ENCODE measurements around the gene TLL2.

TLL2 gene

DNA sequence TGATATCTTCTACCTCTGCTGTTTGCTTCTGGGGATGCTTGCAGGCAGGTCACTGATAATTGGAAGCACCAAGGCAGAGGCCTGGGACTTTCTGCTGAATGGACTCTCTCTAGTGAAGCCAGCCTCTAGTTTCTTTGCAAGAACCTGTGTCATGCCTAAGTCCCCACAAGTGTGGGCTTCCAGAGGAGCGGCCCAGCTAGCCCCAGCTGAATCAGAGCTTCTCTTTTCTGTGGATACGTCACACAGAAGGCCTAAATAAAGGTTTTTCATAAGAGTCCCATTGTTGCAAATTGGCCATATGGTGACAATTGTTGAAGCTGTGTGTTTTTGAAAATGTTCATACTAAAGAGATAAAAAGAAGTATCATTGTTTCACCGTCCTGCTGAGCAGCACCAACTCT lies 148.2 kb downstream of the TLL2 start:
- H3K27ac ChIP-seq: no peak overlapping the region
- TF ChIP-seq, protein P1, sequence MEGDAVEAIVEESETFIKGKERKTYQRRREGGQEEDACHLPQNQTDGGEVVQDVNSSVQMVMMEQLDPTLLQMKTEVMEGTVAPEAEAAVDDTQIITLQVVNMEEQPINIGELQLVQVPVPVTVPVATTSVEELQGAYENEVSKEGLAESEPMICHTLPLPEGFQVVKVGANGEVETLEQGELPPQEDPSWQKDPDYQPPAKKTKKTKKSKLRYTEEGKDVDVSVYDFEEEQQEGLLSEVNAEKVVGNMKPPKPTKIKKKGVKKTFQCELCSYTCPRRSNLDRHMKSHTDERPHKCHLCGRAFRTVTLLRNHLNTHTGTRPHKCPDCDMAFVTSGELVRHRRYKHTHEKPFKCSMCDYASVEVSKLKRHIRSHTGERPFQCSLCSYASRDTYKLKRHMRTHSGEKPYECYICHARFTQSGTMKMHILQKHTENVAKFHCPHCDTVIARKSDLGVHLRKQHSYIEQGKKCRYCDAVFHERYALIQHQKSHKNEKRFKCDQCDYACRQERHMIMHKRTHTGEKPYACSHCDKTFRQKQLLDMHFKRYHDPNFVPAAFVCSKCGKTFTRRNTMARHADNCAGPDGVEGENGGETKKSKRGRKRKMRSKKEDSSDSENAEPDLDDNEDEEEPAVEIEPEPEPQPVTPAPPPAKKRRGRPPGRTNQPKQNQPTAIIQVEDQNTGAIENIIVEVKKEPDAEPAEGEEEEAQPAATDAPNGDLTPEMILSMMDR (conservative IDR thresholded peaks at IDR 0.05): no peak

DNA sequence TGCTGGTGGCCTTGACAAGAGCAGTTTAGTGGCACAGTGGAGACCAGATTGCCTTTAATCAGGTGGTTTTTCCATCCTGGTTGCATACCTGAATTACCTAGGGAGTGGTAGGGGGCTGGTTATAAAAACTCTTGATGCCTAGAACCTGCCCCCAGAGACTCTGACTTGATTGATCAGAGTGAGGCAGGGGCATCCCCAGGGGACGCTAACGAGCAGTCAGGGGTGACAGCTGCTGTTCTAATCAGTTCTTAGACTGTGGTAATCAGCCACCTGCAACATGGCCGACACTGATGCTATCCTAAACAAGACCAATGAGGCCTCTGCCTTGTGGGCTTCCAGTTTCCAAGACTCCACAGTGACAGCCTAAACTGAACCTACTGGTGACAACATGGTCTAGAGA lies 153.0 kb downstream of the TLL2 start:
- TF ChIP-seq, protein P1 (conservative IDR thresholded peaks at IDR 0.05): no peak
- H3K27ac ChIP-seq: no peak overlapping the region

DNA sequence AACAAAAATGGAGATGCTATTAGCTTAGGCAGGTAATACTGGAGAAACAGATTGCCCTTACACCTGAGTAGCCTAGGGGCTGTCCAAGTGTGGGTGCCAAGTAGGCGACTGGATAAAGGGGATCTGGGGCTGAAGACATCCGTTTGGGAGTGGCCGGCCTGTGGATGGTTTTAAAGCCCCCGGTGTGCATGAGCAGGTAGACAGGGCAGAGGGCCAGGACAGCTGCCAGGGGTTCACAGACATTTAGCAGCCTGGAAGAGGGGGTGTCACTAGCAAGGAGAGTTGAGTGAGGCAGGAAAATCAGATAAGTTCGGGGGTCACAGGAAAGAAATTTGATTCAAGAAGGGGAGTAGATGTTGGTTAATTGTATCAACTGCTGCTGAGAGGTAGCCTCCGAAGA lies 153.4 kb downstream of the TLL2 start:
- TF ChIP-seq, protein P1 (conservative IDR thresholded peaks at IDR 0.05): no peak
- no peak overlapping the region for H3K27ac ChIP-seq

DNA sequence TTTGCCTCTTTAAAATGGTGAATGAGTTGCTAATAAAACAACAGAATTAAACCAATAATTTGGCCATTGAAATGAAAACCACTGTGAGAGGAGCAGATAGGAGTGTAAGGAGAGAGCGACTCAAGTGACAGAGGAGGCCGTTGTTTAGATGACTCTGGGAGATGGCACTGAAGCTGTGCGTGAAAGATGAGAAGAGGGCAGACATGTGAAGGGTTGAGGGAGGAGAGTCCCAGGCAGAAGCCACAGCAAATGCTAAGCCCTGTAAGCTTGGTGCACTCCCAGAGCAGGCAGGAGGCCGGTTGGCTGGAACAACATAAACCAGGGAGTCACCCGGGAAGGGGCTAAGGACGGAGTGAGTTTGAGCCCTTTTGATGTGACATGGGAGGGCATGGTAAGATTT lies 154.1 kb downstream of the TLL2 start:
- no peak overlapping the region for H3K27ac ChIP-seq
- TF ChIP-seq, protein P1 (conservative IDR thresholded peaks at IDR 0.05): no peak

DNA sequence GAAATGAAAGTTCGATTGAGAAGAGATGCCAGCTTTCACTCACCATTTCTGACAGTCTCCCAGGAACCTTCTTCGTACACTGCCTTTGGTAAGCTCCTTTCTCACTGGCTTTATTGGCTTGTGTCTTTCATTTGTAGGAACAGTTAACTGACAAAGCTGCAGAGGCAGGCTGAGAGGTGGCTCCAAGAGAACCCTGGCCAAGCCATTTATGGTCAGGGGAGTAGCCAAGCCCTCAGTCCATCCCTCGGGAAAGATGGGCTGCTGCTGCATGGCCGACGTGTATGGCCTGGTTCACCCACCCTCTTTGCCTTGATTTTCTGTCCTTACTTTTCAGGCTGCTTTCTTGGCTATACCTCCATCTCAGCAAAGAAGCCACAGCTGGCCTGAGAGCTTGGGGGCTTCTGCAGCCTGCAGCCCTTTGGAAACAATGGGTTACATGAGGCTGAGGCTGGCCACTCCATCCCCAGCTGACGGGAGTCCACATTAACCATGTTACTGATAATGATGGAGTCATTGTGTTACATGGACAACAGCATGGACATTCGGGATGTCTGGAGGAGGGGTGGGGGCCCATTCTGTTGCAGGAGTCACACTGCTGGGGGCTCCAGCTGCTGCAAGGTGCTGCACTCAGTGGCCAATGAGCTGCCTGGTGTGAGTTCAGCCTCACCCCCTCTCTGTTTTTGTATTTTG lies 154.7 kb downstream of the TLL2 start, which contains the start of gene OPALIN:
Gene OPALIN (minus strand): TSS at position 152 of the 690 bp plus-strand sequence. CDS start 106 bp downstream, at position 46.
- no peak within 1 kb of the TSS for H3K27ac ChIP-seq
- TF ChIP-seq, protein P1 (conservative IDR thresholded peaks at IDR 0.05): no peak

DNA sequence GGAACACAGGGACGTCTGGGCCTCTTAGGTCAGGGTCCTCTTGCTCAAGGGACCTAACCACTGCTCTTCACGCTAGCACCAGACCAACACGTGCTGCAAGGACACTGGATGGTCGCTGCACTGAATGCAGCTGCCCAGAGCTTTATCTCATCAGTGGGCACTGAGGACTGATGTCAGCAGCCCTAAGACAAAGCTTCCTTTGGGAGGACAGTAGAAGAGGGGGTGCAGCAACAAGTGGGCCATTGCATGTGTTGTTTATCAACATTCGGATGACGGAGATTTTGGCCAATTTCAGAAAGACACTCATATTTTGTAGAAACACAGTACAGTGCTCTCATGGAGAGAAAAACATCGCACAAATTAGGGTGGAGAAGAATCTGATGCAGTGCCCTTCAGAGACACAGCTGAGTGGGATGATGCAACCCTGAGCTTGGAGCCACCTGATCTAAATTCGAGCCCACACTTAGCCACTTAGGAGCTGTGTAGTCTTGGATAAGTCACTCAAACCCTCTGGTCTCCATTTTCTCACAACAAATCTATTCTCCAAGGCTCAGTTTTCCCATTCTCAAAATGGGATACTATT lies 156.6 kb downstream of the TLL2 start:
- TF ChIP-seq, protein P1 (conservative IDR thresholded peaks at IDR 0.05): no peak
- no peak overlapping the region for H3K27ac ChIP-seq

DNA sequence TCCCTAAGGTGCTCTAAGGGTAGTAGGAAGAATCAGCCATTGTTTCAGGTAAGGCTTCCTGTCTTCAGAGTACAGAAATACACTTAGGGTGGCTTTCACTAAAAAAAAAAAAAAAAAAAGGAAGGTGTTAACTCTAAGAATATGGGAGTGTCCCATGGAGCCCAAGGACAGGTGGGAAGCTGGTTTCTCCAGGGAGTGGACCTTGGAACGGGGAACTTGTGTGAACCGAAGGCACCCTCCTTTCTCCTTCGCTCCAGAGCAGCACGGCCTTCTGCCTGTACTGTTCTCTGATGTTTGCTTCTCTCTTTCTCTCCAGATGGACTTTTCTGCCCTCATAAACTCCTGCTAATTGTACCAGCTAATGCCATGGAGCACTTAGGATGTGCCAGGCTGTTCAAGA lies 161.1 kb downstream of the TLL2 start:
- TF ChIP-seq, protein P1 (conservative IDR thresholded peaks at IDR 0.05): no peak
- H3K27ac ChIP-seq: no peak overlapping the region
